ENCODE measurements around the gene TSPO.

Gene TSPO

DNA sequence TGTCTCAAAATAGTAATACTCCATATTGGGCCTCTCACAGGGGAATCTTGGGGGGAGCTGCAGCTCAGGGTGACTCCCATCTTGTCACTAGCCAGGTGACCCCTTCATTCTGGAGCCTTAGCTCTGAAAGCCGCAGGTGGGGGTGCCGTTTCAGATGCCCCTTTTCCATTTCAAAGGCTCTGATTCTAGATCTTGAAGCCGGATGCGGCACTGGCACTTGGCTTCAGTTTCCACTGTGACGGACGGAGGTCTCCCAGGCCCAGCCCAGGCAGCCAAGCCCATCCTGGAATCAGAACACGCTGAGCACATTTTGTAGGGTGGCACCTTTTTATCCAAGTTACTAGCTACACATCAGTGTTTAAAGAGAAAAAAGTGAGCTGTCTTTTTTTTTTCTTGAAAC is 34.4 kb upstream of the TSPO start:
- no peaks in the 10 kb centered on the region for H3K36me3 ChIP-seq (ENCODE audit: control insufficient read depth, insufficient read depth, low read length)
- H3K9ac ChIP-seq (ENCODE audit: low read length): no peak overlapping the region
- H3K27me3 ChIP-seq (ENCODE audit: control insufficient read depth, insufficient read depth, low read length): peaks cover 32% of the 10 kb centered on the region
- H3K4me1 ChIP-seq (ENCODE audit: control insufficient read depth, insufficient read depth, low read length): peaks cover 9% of the 10 kb centered on the region
- no peak overlapping the region for H3K27ac ChIP-seq (ENCODE audit: low read depth, low read length)
- no peaks in the 10 kb centered on the region for H3K9me3 ChIP-seq (ENCODE audit: control insufficient read depth, insufficient read depth, low read depth, low read length)
- no peak overlapping the region for H3K4me3 ChIP-seq (ENCODE audit: low read depth, low read length)

DNA sequence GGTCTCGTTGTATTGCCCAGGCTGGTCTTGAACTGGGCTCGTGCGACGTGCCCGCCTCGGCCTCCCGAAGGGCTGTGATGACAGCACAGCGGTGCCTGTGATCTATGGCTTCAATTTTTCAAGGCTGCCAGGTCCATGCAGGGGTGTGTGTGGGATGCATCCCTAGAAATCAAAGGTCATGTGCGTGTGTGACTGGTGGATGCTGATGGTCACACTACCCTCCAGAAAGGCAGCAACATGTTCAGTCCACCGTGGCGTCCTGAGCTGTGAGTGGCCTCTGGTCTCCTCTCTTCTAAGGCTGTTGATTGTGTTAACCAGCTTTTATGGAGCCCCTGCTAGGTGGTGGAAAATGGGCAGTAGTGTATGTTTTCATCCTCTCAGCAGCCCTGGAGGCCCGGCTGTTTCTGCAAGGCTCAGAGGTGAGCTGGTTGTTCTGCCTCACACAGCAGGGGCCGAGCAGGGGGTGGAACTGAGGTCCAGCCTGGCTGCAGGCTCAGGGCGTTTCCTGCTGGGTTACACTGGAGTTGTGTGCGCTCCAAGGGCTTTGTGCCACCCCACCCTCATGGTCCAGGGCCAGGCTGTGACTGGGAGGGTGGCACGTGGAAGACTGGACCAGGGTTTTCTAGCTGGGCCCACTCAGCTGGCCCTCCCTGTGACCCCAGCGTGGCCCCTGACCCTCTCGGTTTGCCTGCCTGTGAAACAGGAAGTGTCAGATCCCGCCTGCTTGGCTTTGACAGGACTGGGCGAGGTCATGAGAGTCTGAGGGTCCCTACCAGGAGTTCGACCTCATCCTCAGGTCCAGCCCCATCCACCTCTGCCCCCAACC is 33.1 kb upstream of the TSPO start:
- H3K9ac ChIP-seq (ENCODE audit: low read length): no peak overlapping the region
- no peak overlapping the region for H3K4me3 ChIP-seq (ENCODE audit: low read depth, low read length)
- no peaks in the 10 kb centered on the region for H3K36me3 ChIP-seq (ENCODE audit: control insufficient read depth, insufficient read depth, low read length)
- no peak overlapping the region for H3K27ac ChIP-seq (ENCODE audit: low read depth, low read length)
- H3K4me1 ChIP-seq (ENCODE audit: control insufficient read depth, insufficient read depth, low read length): peaks cover 9% of the 10 kb centered on the region
- H3K9me3 ChIP-seq (ENCODE audit: control insufficient read depth, insufficient read depth, low read depth, low read length): no peaks in the 10 kb centered on the region
- peaks cover 19% of the 10 kb centered on the region for H3K27me3 ChIP-seq (ENCODE audit: control insufficient read depth, insufficient read depth, low read length)

DNA sequence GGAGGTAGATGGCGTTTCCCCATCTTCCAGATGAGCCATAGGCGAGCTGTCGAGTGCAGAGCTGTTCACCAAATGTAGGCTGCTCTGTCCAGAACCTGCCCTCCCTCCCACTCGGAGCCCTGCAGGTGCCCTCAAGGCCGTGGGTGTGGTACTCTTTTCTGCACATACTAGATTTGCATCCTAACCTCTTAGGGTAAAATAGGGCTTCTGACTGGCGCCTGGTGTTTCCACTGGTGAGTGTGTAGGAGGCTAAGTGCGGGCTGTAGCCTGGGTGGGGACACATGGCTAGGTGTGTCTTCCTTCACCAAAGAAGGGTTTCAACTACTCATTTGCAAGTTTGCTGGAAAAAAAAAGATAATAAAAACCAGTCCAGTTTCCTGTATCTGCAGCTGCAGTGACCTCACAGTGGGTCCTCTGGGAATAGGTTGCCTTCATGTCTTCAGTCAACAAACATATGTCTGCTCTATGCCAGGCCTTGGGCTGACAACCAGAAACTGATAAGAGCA is 32.4 kb upstream of the TSPO start:
- no peak overlapping the region for H3K4me3 ChIP-seq (ENCODE audit: low read depth, low read length)
- no peak overlapping the region for H3K27ac ChIP-seq (ENCODE audit: low read depth, low read length)

DNA sequence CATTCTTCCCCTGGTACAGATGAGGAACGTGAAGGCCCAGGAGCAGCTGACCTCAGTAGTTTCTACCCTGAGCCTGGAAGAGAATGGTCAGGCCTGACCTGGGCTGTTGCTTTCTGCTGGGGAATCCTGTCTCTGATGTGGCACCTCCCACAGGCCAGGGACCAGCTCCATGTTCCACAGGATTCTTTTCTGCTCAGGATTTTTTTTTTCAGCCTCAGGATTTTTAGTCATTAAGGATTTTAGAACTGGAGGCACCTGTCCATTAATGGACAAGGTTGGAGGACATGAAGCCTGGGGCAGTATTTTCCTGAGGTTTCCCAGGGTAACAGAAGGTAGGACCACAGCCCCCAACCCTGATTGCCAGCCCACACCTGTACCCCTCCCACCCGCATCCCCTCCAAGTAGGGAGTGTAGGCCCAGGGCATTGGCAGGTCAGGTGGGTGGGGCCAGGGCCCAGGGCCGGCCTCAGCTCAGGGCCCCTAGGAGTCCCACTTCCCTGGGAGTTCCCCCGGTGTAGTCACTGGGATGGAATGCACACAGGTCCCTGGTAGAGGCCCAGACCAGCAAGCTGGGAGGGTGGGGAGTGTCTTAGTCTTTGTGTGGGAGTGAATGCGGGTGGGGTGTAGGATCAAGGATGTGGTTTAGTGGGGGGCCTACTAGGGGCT is 24.7 kb upstream of the TSPO start:
- H3K27ac ChIP-seq (ENCODE audit: low read depth, low read length): no peak overlapping the region
- H3K9ac ChIP-seq (ENCODE audit: low read length): no peak overlapping the region

More for the DNA sequence above, 32.4 kb upstream of the TSPO start:
- Histone ChIP-seq H3K4me1 (ENCODE audit: control insufficient read depth, insufficient read depth, low read length) (peaks cover 9% of the 10 kb centered on the region), H3K27me3 (ENCODE audit: control insufficient read depth, insufficient read depth, low read length) (peaks cover 11% of the 10 kb centered on the region), H3K9me3 (ENCODE audit: control insufficient read depth, insufficient read depth, low read depth, low read length) (no peaks in the 10 kb centered on the region), H3K36me3 (ENCODE audit: control insufficient read depth, insufficient read depth, low read length) (no peaks in the 10 kb centered on the region), H3K9ac (ENCODE audit: low read length) (no peak overlapping the region)

DNA sequence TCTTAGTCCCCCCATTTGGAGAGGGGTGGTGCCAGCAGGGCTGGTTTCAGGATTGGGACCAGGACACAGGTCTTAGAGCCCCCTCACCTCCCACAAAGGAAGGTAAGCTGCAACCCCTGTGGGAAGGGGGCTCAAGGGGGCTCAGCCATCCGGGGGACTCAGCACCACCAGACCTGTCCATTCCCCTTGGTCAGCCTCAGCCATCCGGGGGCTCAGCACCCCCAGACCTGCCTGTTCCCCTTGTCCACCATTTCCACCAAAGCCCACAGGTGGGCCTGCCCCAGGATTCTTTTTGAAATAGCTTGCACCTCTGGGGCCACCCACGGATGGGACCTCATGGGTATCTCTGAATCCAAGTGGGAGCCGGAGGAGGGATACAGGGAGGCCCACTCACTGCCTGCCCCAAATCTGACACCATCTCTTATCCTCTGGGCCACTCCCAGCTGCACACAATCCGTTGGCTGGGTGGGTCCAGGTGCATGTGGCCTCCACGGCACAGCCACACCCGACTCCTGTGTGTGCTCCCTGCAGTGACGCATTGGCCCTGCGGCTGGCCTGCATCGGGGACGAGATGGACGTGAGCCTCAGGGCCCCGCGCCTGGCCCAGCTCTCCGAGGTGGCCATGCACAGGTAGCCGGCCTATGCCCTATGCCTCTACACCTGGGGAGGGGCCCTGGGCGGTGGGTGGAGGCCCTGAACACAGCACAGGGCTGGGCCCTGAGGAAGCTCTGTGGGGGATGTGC is 24.0 kb upstream of the TSPO start:
- peaks cover 14% of the 10 kb centered on the region for H3K4me1 ChIP-seq (ENCODE audit: control insufficient read depth, insufficient read depth, low read length)

More for the DNA sequence above, 24.7 kb upstream of the TSPO start:
- H3K4me3 ChIP-seq (ENCODE audit: low read depth, low read length): no peak overlapping the region
- no peaks in the 10 kb centered on the region for H3K9me3 ChIP-seq (ENCODE audit: control insufficient read depth, insufficient read depth, low read depth, low read length)
- peaks cover 14% of the 10 kb centered on the region for H3K4me1 ChIP-seq (ENCODE audit: control insufficient read depth, insufficient read depth, low read length)
- peaks cover 8% of the 10 kb centered on the region for H3K36me3 ChIP-seq (ENCODE audit: control insufficient read depth, insufficient read depth, low read length)
- peaks cover 5% of the 10 kb centered on the region; the same call in 1 of the 2 replicates for H3K27me3 ChIP-seq (ENCODE audit: control insufficient read depth, insufficient read depth, low read length)

DNA sequence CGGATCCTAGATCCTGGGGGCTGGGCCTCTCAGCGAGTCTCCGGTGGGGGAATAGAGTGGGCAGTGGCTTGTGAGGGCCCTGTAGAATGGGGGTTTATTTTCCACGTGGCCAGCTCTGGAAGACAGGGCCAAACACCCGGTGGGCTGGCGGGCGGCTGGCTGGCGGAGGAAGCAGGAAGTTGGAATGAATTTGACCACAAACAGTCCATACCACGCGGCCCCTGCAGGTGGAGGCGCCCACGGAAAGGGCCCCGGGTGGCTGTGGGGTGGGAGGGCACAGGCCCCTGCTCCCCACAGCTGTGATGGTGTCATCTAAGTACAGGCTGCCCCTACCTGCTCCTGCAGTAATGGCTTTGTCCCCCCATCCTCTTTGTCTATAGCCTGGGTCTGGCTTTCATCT is 23.2 kb upstream of the TSPO start:
- Histone ChIP-seq H3K9ac (ENCODE audit: low read length) (no peak overlapping the region), H3K4me3 (ENCODE audit: low read depth, low read length) (no peak overlapping the region), H3K27ac (ENCODE audit: low read depth, low read length) (no peak overlapping the region), H3K9me3 (ENCODE audit: control insufficient read depth, insufficient read depth, low read depth, low read length) (no peaks in the 10 kb centered on the region), H3K36me3 (ENCODE audit: control insufficient read depth, insufficient read depth, low read length) (peaks cover 17% of the 10 kb centered on the region), H3K27me3 (ENCODE audit: control insufficient read depth, insufficient read depth, low read length) (peaks cover 5% of the 10 kb centered on the region; the same call in 1 of the 2 replicates), H3K4me1 (ENCODE audit: control insufficient read depth, insufficient read depth, low read length) (peaks cover 14% of the 10 kb centered on the region)

More for the DNA sequence above, 24.0 kb upstream of the TSPO start:
- H3K27ac ChIP-seq (ENCODE audit: low read depth, low read length): no peak overlapping the region
- H3K27me3 ChIP-seq (ENCODE audit: control insufficient read depth, insufficient read depth, low read length): peaks cover 5% of the 10 kb centered on the region; the same call in 1 of the 2 replicates
- no peak overlapping the region for H3K4me3 ChIP-seq (ENCODE audit: low read depth, low read length)
- H3K36me3 ChIP-seq (ENCODE audit: control insufficient read depth, insufficient read depth, low read length): peaks cover 10% of the 10 kb centered on the region
- H3K9me3 ChIP-seq (ENCODE audit: control insufficient read depth, insufficient read depth, low read depth, low read length): no peaks in the 10 kb centered on the region
- no peak overlapping the region for H3K9ac ChIP-seq (ENCODE audit: low read length)

DNA sequence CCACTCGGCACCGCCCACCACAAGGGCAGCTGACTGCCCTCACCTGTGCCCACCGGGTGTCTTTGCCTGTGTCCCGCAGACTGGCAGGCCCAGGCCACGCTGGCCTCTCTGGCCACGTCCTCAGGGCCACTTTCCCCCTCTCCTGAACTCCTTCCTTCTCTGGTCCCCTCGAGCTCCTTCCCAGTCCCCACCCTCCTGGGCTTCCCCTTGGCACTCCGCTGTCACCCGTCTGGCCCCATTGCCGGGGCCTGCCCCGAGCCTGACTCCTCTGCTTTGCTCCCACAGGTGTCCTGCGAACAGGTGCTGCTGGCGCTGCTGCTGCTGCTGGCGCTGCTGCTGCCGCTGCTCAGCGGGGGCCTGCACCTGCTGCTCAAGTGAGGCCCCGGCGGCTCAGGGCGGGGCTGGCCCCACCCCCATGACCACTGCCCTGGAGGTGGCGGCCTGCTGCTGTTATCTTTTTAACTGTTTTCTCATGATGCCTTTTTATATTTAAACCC is 22.4 kb upstream of the TSPO start:
- Histone ChIP-seq H3K9me3 (ENCODE audit: control insufficient read depth, insufficient read depth, low read depth, low read length) (no peaks in the 10 kb centered on the region), H3K4me1 (ENCODE audit: control insufficient read depth, insufficient read depth, low read length) (peaks cover 14% of the 10 kb centered on the region), H3K27me3 (ENCODE audit: control insufficient read depth, insufficient read depth, low read length) (peaks cover 5% of the 10 kb centered on the region; the same call in 1 of the 2 replicates), H3K36me3 (ENCODE audit: control insufficient read depth, insufficient read depth, low read length) (peaks cover 22% of the 10 kb centered on the region), H3K4me3 (ENCODE audit: low read depth, low read length) (no peak overlapping the region), H3K9ac (ENCODE audit: low read length) (no peak overlapping the region), H3K27ac (ENCODE audit: low read depth, low read length) (no peak overlapping the region)

DNA sequence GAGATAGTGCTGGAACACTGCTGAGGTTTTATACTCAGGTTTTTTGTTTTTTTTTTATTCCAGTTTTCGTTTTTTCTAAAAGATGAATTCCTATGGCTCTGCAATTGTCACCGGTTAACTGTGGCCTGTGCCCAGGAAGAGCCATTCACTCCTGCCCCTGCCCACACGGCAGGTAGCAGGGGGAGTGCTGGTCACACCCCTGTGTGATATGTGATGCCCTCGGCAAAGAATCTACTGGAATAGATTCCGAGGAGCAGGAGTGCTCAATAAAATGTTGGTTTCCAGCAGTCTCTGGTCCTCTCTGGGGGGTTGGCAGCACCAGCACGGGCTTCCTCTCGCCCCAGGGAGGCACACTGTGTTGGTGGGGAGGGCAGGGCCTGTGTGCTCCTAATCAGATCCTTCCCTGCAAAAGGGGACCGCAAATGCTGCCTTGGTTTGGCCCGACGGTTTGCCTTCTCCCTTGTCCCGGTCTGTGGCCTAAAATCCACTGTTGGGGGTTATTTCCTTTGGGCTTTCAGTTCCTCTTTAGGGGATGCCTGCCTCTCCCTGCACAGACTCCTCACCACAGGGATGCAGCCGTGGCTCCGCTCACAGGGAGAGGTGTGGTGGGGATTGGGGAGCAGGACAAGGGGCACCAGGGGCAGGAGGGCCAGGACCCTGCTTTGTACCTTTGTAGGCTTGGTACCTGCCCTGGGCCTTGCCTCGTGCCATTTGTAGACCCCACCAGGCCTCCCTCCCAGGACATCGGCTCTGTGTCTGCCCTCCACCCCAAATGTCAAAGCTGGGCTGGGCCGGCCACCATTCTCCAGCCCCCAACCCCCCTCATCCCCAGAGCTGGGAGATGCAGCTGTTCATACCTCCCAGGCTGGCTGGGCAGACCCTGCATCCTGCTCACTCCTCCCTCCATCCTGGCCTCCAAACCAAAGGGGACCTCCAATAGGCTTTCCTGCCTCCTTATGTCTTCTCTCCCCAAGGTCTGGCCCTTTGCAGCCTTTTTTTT is 21.6 kb upstream of the TSPO start:
- H3K4me3 ChIP-seq (ENCODE audit: low read depth, low read length): no peak overlapping the region
- peaks cover 14% of the 10 kb centered on the region for H3K4me1 ChIP-seq (ENCODE audit: control insufficient read depth, insufficient read depth, low read length)
- H3K36me3 ChIP-seq (ENCODE audit: control insufficient read depth, insufficient read depth, low read length): peaks cover 26% of the 10 kb centered on the region
- no peak overlapping the region for H3K9ac ChIP-seq (ENCODE audit: low read length)
- peaks cover 5% of the 10 kb centered on the region; the same call in 1 of the 2 replicates for H3K27me3 ChIP-seq (ENCODE audit: control insufficient read depth, insufficient read depth, low read length)
- no peak overlapping the region for H3K27ac ChIP-seq (ENCODE audit: low read depth, low read length)
- no peaks in the 10 kb centered on the region for H3K9me3 ChIP-seq (ENCODE audit: control insufficient read depth, insufficient read depth, low read depth, low read length)

DNA sequence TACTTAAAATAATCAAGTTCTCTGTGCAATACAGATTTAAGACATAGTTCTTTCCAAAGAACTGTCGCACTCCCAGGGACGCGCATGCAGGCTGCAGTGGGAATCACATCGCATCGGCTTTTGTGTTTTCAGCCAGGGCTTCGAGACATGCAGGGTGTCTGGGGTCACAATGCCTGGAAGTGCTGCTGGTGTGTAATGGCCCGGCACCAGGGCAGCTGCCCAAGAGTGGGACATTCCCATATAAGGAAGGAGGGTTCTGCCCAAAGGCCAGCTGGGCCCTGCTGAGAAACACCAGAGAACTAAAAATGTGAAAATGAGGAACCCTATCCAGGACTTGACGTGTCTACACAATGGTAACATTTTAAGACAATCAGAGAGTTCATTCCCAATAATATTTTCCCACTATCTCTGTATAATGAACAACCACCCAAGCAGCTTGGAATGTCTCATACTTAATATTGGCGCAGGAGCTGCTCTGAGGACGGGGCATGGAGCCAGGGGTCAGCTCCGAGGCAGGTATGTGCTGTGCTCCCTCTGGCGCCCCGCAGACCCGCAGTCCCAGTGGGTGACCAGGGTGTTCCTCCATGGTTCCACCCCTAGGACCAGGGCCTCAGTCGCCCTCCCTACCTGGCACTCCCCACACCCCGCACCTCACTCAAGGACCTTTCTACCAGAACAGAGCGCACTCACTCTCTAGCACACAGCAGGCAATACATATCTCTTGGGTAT is 19.4 kb upstream of the TSPO start:
- peaks cover 44% of the 10 kb centered on the region for H3K36me3 ChIP-seq (ENCODE audit: control insufficient read depth, insufficient read depth, low read length)
- H3K4me1 ChIP-seq (ENCODE audit: control insufficient read depth, insufficient read depth, low read length): peaks cover 14% of the 10 kb centered on the region
- H3K4me3 ChIP-seq (ENCODE audit: low read depth, low read length): no peak overlapping the region
- H3K27me3 ChIP-seq (ENCODE audit: control insufficient read depth, insufficient read depth, low read length): peaks cover 5% of the 10 kb centered on the region; the same call in 1 of the 2 replicates
- no peaks in the 10 kb centered on the region for H3K9me3 ChIP-seq (ENCODE audit: control insufficient read depth, insufficient read depth, low read depth, low read length)
- no peak overlapping the region for H3K9ac ChIP-seq (ENCODE audit: low read length)
- no peak overlapping the region for H3K27ac ChIP-seq (ENCODE audit: low read depth, low read length)
